Neutrophil (primary cell): Measurements from ENCODE around the gene CIRBP.

Experiments
- H3K27ac ChIP-seq: fragments of 200-600 bp; sonication (generic); 2 replicates; pipeline ENCODE4 v1.5.1; 2016; ENCODE audit warnings: mild to moderate bottlenecking, moderate library complexity
- H3K27me3 ChIP-seq: fragments of 200-600 bp; sonication (generic); 2 replicates; pipeline ENCODE4 v1.6.0; 2016; ENCODE audit warnings: mild to moderate bottlenecking
- H3K36me3 ChIP-seq: fragments of 200-600 bp; sonication (generic); 2 replicates; pipeline ENCODE4 v1.5.1; 2017
- H3K4me1 ChIP-seq, 2 experiments: fragments of 200-600 bp in 1 of 2; sonication (generic) in 1 of 2; 1 replicate in 1 of 2; 2 replicates in 1 of 2; pipeline versions ENCODE4 v1.5.1 to v1.6.1; 2013 to 2016; ENCODE audit warnings: low read depth in 1 of 2, low read length in 1 of 2, mild to moderate bottlenecking in 1 of 2, moderate library complexity in 1 of 2; ENCODE audit not compliant: control insufficient read depth in 1 of 2, insufficient read depth in 1 of 2
- H3K4me3 ChIP-seq, 2 experiments: fragments of 200-600 bp in 1 of 2; sonication (generic) in 1 of 2; 1 replicate in 1 of 2; 2 replicates in 1 of 2; pipeline ENCODE4 v1.5.1; 2013 to 2016; ENCODE audit warnings: low read depth in 1 of 2, low read length in 1 of 2, mild to moderate bottlenecking in 1 of 2, moderate library complexity in 1 of 2
- H3K9me3 ChIP-seq: fragments of 200-600 bp; sonication (generic); 2 replicates; pipeline ENCODE4 v1.5.1; 2016
- CTCF ChIP-seq: fragments of 200-600 bp; sonication (generic); IDR thresholded peaks from 2 replicates; pipeline ENCODE4 v1.5.1; 2016; ENCODE audit warnings: antibody characterized with exemption

The CIRBP gene

GRCh38 chr19:1278074-1278473, 8.9 kb downstream of the CIRBP start:
- no peak for TF ChIP-seq CTCF
- Histone ChIP-seq H3K36me3 (peaks cover 28% of the 10 kb centered on the region), H3K4me1 (peaks cover 33 to 39% of the 10 kb centered on the region in 2 experiments), H3K9me3 (no peaks in the 10 kb centered on the region), H3K4me3 (no peak overlapping the region), H3K27ac (no peak overlapping the region), H3K27me3 (peaks cover 6% of the 10 kb centered on the region)

GRCh38 chr19:1278713-1279660, 9.9 kb downstream of the CIRBP start:
- no peak overlapping the region for H3K4me3 ChIP-seq
- H3K4me1 ChIP-seq = peaks cover 24 to 30% of the 10 kb centered on the region in 2 experiments
- H3K36me3 ChIP-seq = peaks cover 19% of the 10 kb centered on the region
- TF ChIP-seq CTCF = no peak
- H3K27ac ChIP-seq = no peak overlapping the region
- no peaks in the 10 kb centered on the region for H3K9me3 ChIP-seq
- H3K27me3 ChIP-seq = peaks cover 15% of the 10 kb centered on the region

- no peak overlapping the region for H3K27ac ChIP-seq
- peaks cover 15 to 21% of the 10 kb centered on the region in 2 experiments for H3K4me1 ChIP-seq
- H3K4me3 ChIP-seq = no peak overlapping the region
- TF ChIP-seq CTCF = peak; percentile 88
- no peaks in the 10 kb centered on the region for H3K9me3 ChIP-seq
- H3K36me3 ChIP-seq = peaks cover 10% of the 10 kb centered on the region
- H3K27me3 ChIP-seq = peaks cover 24% of the 10 kb centered on the region
Measured at GRCh38 chr19:1279782-1280341, 10.7 kb downstream of the CIRBP start.

- Histone ChIP-seq H3K9me3 (no peaks in the 10 kb centered on the region), H3K4me3 (no peak overlapping the region), H3K27ac (no peak overlapping the region), H3K4me1 (peaks cover 12 to 13% of the 10 kb centered on the region in 2 experiments), H3K27me3 (peaks cover 32% of the 10 kb centered on the region), H3K36me3 (peaks cover 7% of the 10 kb centered on the region)
- TF ChIP-seq CTCF = no peak
Measured at GRCh38 chr19:1280636-1281568, 11.8 kb downstream of the CIRBP start.

GRCh38 chr19:1281569-1282287, 12.6 kb downstream of the CIRBP start:
- Histone ChIP-seq H3K4me1 (peaks cover 4 to 5% of the 10 kb centered on the region in 2 experiments), H3K27me3 (peaks cover 40% of the 10 kb centered on the region), H3K27ac (no peak overlapping the region), H3K4me3 (no peak overlapping the region), H3K36me3 (peaks cover 7% of the 10 kb centered on the region), H3K9me3 (no peaks in the 10 kb centered on the region)
- TF ChIP-seq CTCF = no peak
